ENCODE data around the gene ERN1.

- no peak for TF ChIP-seq CTCF (IDR thresholded peaks at IDR 0.05)
- no peak for TF ChIP-seq POLR2A (IDR thresholded peaks at IDR 0.05)
These were observed 127.1 kb downstream of the ERN1 start for GRCh38 chr17:64002658-64003525.
